GM18909 (cell line): ENCODE measurements around the gene AHCTF1.
"Not testable (repeated sequence)": the region's sequence is repeated elsewhere in the genome, so short reads cannot be mapped to it uniquely, and the experiment has no call there.

Source experiments
- ATAC-seq: cut with Tn5 transposase; IDR thresholded peaks from one replicate; pipeline ENCODE4 v1.9.1; 2021; ENCODE audit warnings: mild to moderate bottlenecking; ENCODE audit not compliant: unreplicated experiment, poor library complexity

The AHCTF1 gene

GRCh38 chr1:246840761-246841160 lies 91.0 kb downstream of the AHCTF1 start:
- not testable (repeated sequence) for ATAC-seq

GRCh38 chr1:246838118-246838456 lies 93.7 kb downstream of the AHCTF1 start:
- no peak for ATAC-seq

- ATAC-seq = peak; percentile 59
Measured at GRCh38 chr1:246837418-246838117, 94.2 kb downstream of the AHCTF1 start.

- ATAC-seq = no peak
Measured at GRCh38 chr1:246836209-246836966, 95.4 kb downstream of the AHCTF1 start.

GRCh38 chr1:246831543-246831942 lies 100.2 kb downstream of the AHCTF1 start:
- ATAC-seq = no peak

GRCh38 chr1:246828818-246829217 lies 102.9 kb downstream of the AHCTF1 start:
- ATAC-seq = no peak

- no peak for ATAC-seq
Measured at GRCh38 chr1:246827396-246827795, 104.4 kb downstream of the AHCTF1 start.

GRCh38 chr1:246825557-246826175 lies 106.1 kb downstream of the AHCTF1 start:
- no peak for ATAC-seq

- ATAC-seq = no peak
Measured at GRCh38 chr1:246824541-246824940, 107.2 kb downstream of the AHCTF1 start.

GRCh38 chr1:246822154-246822553 lies 109.6 kb downstream of the AHCTF1 start:
- not testable (repeated sequence) for ATAC-seq

- no peak for ATAC-seq
Measured at GRCh38 chr1:246820666-246821065, 111.1 kb downstream of the AHCTF1 start.

- ATAC-seq = not testable (repeated sequence)
Measured at GRCh38 chr1:246817778-246818177, 114.0 kb downstream of the AHCTF1 start.

- no peak for ATAC-seq
Measured at GRCh38 chr1:246815693-246816270, 116.0 kb downstream of the AHCTF1 start.

GRCh38 chr1:246814890-246815289 lies 116.9 kb downstream of the AHCTF1 start:
- ATAC-seq = no peak

GRCh38 chr1:246813325-246813724 lies 118.4 kb downstream of the AHCTF1 start:
- not testable (repeated sequence) for ATAC-seq

- ATAC-seq = no peak
Measured at GRCh38 chr1:246811985-246812384, 119.8 kb downstream of the AHCTF1 start.

- no peak for ATAC-seq
Measured at GRCh38 chr1:246809473-246809872, 122.3 kb downstream of the AHCTF1 start.

- no peak for ATAC-seq
Measured at GRCh38 chr1:246805135-246805716, 126.5 kb downstream of the AHCTF1 start.

GRCh38 chr1:246803883-246804282 lies 127.9 kb downstream of the AHCTF1 start:
- ATAC-seq = no peak

- no peak for ATAC-seq
Measured at GRCh38 chr1:246803373-246803772, 128.4 kb downstream of the AHCTF1 start.
